GM12865 (cell line): ENCODE data around the gene CCDC184.

ENCODE experiments used
- DNase-seq: peaks from one replicate; pipeline ENCODE4 v3.0.0; 2010; ENCODE audit warnings: low read depth
- H3K4me3 ChIP-seq: 2 replicates; pipeline ENCODE4 v1.5.1; 2011; ENCODE audit warnings: mild to moderate bottlenecking, low read depth, low read length, control low read depth
- CTCF ChIP-seq: IDR thresholded peaks from 2 replicates; pipeline ENCODE4 v1.5.1; 2011; ENCODE audit warnings: low read length, control low read depth, low read depth, inconsistent platforms; ENCODE audit not compliant: insufficient read depth; ENCODE audit errors: missing control alignments

Gene CCDC184

GRCh38 chr12:48197549-48197970, 14.1 kb downstream of the CCDC184 start:
- DNase-seq: peak; percentile 42
- peak; percentile 54 for TF ChIP-seq CTCF
- H3K4me3 ChIP-seq: peak overlapping the region; percentile 97

- DNase-seq: peak; percentile 97
- H3K4me3 ChIP-seq: peak overlapping the region; percentile 97
- no peak for TF ChIP-seq CTCF
These were observed 14.7 kb downstream of the CCDC184 start for GRCh38 chr12:48197971-48198671.

GRCh38 chr12:48198672-48198971, 15.2 kb downstream of the CCDC184 start:
- peak; percentile 42 for DNase-seq
- no peak for TF ChIP-seq CTCF
- H3K4me3 ChIP-seq: peak overlapping the region; percentile 97

DNA sequence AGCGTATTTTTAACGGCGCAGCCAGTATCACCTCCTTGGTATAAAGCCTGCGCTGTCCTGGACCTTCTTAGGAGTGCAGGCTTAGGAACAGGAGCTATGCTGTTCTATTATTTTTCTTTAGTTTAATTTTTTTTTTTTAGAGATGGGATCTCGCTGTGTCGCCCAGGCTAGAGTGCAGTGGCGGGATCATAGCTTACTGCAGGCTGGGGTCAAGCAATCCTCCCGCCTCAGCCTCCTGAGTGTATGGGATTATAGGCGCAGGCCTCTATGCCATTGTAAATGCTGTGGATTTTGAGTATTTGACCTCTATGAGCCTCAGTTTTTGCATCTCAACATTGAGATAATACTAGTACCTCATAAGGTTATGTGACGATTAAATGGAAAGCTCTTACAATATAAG, 15.5 kb downstream of the CCDC184 start:
- DNase-seq: no peak
- peak overlapping the region; percentile 97 for H3K4me3 ChIP-seq
- TF ChIP-seq CTCF: no peak

DNA sequence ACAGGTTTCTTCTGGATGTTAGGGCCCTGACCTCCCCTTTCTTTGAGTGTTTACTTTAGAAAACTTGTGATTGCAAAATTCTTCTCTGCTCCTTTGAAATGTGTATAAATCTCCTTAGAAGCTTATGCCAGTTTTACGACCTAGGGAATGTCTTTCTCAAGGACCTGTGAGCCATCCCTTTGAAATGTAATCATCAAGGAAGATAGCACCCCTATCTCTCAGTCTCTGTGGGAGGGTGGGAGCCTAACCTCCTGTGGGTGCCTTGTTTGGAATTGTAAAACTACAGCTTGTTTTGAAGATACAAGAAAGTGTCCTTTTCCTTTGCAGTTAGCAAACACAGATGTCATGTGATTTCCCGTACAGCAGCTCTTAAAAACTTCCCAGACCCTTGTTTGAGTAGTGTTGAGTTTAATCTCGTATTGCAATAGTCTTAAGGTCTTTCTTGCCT, 16.4 kb downstream of the CCDC184 start:
- H3K4me3 ChIP-seq: no peak overlapping the region
- TF ChIP-seq CTCF: no peak
- DNase-seq: no peak

DNA sequence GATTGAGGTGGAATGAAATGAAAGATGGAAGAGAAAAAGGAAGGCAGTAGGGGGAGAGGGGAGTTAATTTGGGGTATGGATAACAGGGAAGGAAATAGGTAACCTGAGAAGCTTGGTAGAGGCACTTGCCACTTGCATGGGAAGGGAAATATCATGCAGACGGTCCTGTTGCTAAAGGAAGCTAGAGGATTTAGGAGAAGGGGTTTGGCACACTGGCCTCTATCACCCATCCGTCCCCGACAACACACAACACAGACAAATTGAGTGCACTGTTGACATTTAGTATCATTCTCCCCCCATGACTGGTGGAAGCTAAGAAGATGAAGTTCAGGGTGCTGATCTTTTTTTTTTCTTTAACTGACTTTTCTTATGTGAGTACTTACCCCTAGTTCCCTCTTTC, 17.6 kb downstream of the CCDC184 start:
- no peak for DNase-seq
- no peak for TF ChIP-seq CTCF
- no peak overlapping the region for H3K4me3 ChIP-seq

- DNase-seq: no peak
- no peak for TF ChIP-seq CTCF
These were observed 18.1 kb downstream of the CCDC184 start for GRCh38 chr12:48201516-48201915.

More at GRCh38 chr12:48201516-48201915, 18.1 kb downstream of the CCDC184 start:
- no peak overlapping the region for H3K4me3 ChIP-seq
